OCI-LY1 (cell line): ENCODE measurements around the gene GRK5.

Experiments used
- H2AFZ ChIP-seq: fragments of 200-600 bp; sonication (generic), shearing (Covaris generic); 2 replicates; pipeline ENCODE4 v1.6.0; 2014; ENCODE audit warnings: antibody characterized with exemption, mild to moderate bottlenecking, low read length
- H3F3A ChIP-seq: fragments of 200-600 bp; sonication (generic), shearing (Covaris generic); 2 replicates; pipeline ENCODE4 v1.6.0; 2014; ENCODE audit warnings: mild to moderate bottlenecking, antibody characterized with exemption, low read length, moderate library complexity; ENCODE audit not compliant: insufficient read depth
- H3K27ac ChIP-seq: fragments of 200-600 bp; sonication (generic); 2 replicates; pipeline ENCODE4 v1.5.1; 2014; ENCODE audit warnings: low read length, mixed run types, mild to moderate bottlenecking, low read depth; ENCODE audit not compliant: poor library complexity, severe bottlenecking
- H3K27me3 ChIP-seq: fragments of 200-600 bp; sonication (generic); 2 replicates; pipeline ENCODE4 v1.6.0; 2014; ENCODE audit warnings: antibody characterized with exemption, mild to moderate bottlenecking, low read length, moderate library complexity; ENCODE audit not compliant: insufficient read depth
- H3K36me3 ChIP-seq: fragments of 200-600 bp; sonication (generic); 2 replicates; pipeline ENCODE4 v1.6.1; 2014; ENCODE audit warnings: mild to moderate bottlenecking, antibody characterized with exemption, low read length, moderate library complexity, mixed read lengths; ENCODE audit not compliant: insufficient read depth
- H3K4me1 ChIP-seq: fragments of 200-600 bp; sonication (generic); 2 replicates; pipeline ENCODE4 v1.5.1; 2014; ENCODE audit warnings: mild to moderate bottlenecking, low read length, moderate library complexity; ENCODE audit not compliant: insufficient read depth, severe bottlenecking
- H3K4me2 ChIP-seq: fragments of 200-600 bp; sonication (generic), shearing (Covaris generic); 2 replicates; pipeline ENCODE4 v1.6.1; 2014; ENCODE audit warnings: low read length
- H3K4me3 ChIP-seq: fragments of 200-600 bp; sonication (generic); 2 replicates; pipeline ENCODE4 v1.5.1; 2014; ENCODE audit warnings: low read length, low read depth, mild to moderate bottlenecking, mixed read lengths; ENCODE audit not compliant: poor library complexity, severe bottlenecking
- H3K79me2 ChIP-seq: fragments of 200-600 bp; shearing (Covaris generic); 2 replicates; pipeline ENCODE4 v1.6.1; 2016; ENCODE audit warnings: mixed run types, low read length, mixed read lengths; ENCODE audit not compliant: insufficient read depth
- H3K9ac ChIP-seq: fragments of 200-600 bp; sonication (generic), shearing (Covaris generic); 2 replicates; pipeline ENCODE4 v1.6.1; 2014; ENCODE audit warnings: mild to moderate bottlenecking, low read length, mixed read lengths
- H3K9me2 ChIP-seq: fragments of 200-600 bp; sonication (generic), shearing (Covaris generic); 2 replicates; pipeline ENCODE4 v1.6.1; 2014; ENCODE audit warnings: low read depth, mild to moderate bottlenecking, low read length, mixed read lengths
- H3K9me3 ChIP-seq: fragments of 200-600 bp; shearing (Covaris generic); 2 replicates; pipeline ENCODE4 v1.6.1; 2014; ENCODE audit warnings: low read length, mixed read lengths
- H4K20me1 ChIP-seq: fragments of 200-600 bp; sonication (generic), shearing (Covaris generic); 2 replicates; pipeline ENCODE4 v1.6.0; 2016; ENCODE audit warnings: mild to moderate bottlenecking, low read length; ENCODE audit not compliant: insufficient read depth
- CTCF ChIP-seq: fragments of 200-600 bp; sonication (generic), shearing (Covaris generic); IDR thresholded peaks from 2 replicates; pipeline ENCODE4 v1.5.1; 2017; ENCODE audit warnings: mild to moderate bottlenecking, antibody characterized with exemption, low read length, moderate library complexity, mixed read lengths
- EZH2 ChIP-seq: fragments of 200-600 bp; sonication (generic), shearing (Covaris generic); IDR thresholded peaks from 2 replicates; pipeline ENCODE4 v1.8.0; 2017; ENCODE audit warnings: borderline replicate concordance, mixed run types, mild to moderate bottlenecking, antibody characterized with exemption, low read length, moderate library complexity, mixed read lengths

Gene GRK5

GRCh38 chr10:119406137-119406536 is 198.8 kb downstream of the GRK5 start:
- Histone ChIP-seq H3K4me1 (no peaks in the 10 kb centered on the region), H3K4me2 (no peak overlapping the region), H3K9me2 (no peaks in the 10 kb centered on the region), H3K27me3 (no peaks in the 10 kb centered on the region), H3K4me3 (no peak overlapping the region), H4K20me1 (no peaks in the 10 kb centered on the region), H3K27ac (no peak overlapping the region), H3F3A (no peaks in the 10 kb centered on the region), H3K9me3 (no peaks in the 10 kb centered on the region), H3K9ac (no peak overlapping the region), H3K79me2 (no peaks in the 10 kb centered on the region), H2AFZ (no peak overlapping the region), H3K36me3 (no peaks in the 10 kb centered on the region)
- TF ChIP-seq CTCF, result no peak
- no peak for TF ChIP-seq EZH2

GRCh38 chr10:119406601-119407253 is 199.4 kb downstream of the GRK5 start:
- no peak for TF ChIP-seq EZH2
- no peak for TF ChIP-seq CTCF
- H4K20me1 ChIP-seq, result no peaks in the 10 kb centered on the region
- H2AFZ ChIP-seq, result no peak overlapping the region

GRCh38 chr10:119407254-119407777 is 199.9 kb downstream of the GRK5 start:
- no peak overlapping the region for H3K4me2 ChIP-seq
- no peaks in the 10 kb centered on the region for H4K20me1 ChIP-seq
- no peaks in the 10 kb centered on the region for H3K9me2 ChIP-seq
- no peaks in the 10 kb centered on the region for H3K9me3 ChIP-seq
- no peak overlapping the region for H2AFZ ChIP-seq
- H3F3A ChIP-seq, result no peaks in the 10 kb centered on the region
- no peak overlapping the region for H3K4me3 ChIP-seq
- H3K36me3 ChIP-seq, result no peaks in the 10 kb centered on the region
- no peak overlapping the region for H3K9ac ChIP-seq
- H3K4me1 ChIP-seq, result no peaks in the 10 kb centered on the region
- H3K27ac ChIP-seq, result no peak overlapping the region
- H3K27me3 ChIP-seq, result no peaks in the 10 kb centered on the region
- no peak for TF ChIP-seq CTCF
- TF ChIP-seq EZH2, result no peak
- H3K79me2 ChIP-seq, result no peaks in the 10 kb centered on the region

More at GRCh38 chr10:119406601-119407253, 199.4 kb downstream of the GRK5 start:
- no peak overlapping the region for H3K4me3 ChIP-seq
- H3K79me2 ChIP-seq, result no peaks in the 10 kb centered on the region
- no peaks in the 10 kb centered on the region for H3K4me1 ChIP-seq
- no peaks in the 10 kb centered on the region for H3K36me3 ChIP-seq
- H3K27me3 ChIP-seq, result no peaks in the 10 kb centered on the region
- no peak overlapping the region for H3K27ac ChIP-seq
- no peaks in the 10 kb centered on the region for H3K9me3 ChIP-seq
- H3K9ac ChIP-seq, result no peak overlapping the region
- H3F3A ChIP-seq, result no peaks in the 10 kb centered on the region
- H3K4me2 ChIP-seq, result no peak overlapping the region
- no peaks in the 10 kb centered on the region for H3K9me2 ChIP-seq
